Astrocyte of the cerebellum (primary cell): ENCODE data around the gene NTNG2.

Source experiments
- DNase-seq: peaks from one replicate; pipeline ENCODE4 v3.0.0-alpha.2; 2011; ENCODE audit warnings: low read depth
- H3K4me3 ChIP-seq: 2 replicates; pipeline ENCODE4 v1.5.1; 2011; ENCODE audit warnings: mild to moderate bottlenecking, low read depth, low read length, moderate library complexity
- in situ Hi-C: cut with HindIII; loops from 2 replicates; pipeline ENCODE4 v1.10.0; 2017; ENCODE audit warnings: low sequenced_read_pairs
- TF ChIP-seq, protein P1 (sequence below): IDR thresholded peaks from 2 replicates; pipeline ENCODE4 v1.5.1; 2012; ENCODE audit warnings: low read length, low read depth, moderate library complexity, mild to moderate bottlenecking; ENCODE audit errors: missing control alignments

NTNG2 gene

DNA sequence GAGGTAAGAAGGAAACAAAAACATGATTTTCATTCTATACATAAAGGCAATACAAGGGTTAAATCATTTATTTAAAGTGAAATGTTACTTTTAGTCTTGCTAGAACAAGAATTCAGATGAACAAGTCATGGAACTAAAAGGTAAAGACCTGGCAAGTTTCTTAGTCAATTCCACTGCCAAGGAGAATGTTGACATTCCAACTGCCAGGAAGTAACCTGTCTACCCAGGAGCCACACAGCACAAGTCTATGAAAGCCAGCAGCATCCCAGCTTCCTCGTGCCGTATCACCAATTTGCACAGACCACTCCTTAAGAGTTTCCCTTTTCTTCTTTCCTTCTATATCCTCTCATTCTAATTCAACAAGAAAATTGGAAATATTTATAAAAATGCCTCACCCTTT lies 113.0 kb downstream of the NTNG2 start:
- in situ Hi-C loops, result no loop called here
- TF ChIP-seq, protein P1, sequence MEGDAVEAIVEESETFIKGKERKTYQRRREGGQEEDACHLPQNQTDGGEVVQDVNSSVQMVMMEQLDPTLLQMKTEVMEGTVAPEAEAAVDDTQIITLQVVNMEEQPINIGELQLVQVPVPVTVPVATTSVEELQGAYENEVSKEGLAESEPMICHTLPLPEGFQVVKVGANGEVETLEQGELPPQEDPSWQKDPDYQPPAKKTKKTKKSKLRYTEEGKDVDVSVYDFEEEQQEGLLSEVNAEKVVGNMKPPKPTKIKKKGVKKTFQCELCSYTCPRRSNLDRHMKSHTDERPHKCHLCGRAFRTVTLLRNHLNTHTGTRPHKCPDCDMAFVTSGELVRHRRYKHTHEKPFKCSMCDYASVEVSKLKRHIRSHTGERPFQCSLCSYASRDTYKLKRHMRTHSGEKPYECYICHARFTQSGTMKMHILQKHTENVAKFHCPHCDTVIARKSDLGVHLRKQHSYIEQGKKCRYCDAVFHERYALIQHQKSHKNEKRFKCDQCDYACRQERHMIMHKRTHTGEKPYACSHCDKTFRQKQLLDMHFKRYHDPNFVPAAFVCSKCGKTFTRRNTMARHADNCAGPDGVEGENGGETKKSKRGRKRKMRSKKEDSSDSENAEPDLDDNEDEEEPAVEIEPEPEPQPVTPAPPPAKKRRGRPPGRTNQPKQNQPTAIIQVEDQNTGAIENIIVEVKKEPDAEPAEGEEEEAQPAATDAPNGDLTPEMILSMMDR, result no peak
- no peak overlapping the region for H3K4me3 ChIP-seq
- no peak for DNase-seq

DNA sequence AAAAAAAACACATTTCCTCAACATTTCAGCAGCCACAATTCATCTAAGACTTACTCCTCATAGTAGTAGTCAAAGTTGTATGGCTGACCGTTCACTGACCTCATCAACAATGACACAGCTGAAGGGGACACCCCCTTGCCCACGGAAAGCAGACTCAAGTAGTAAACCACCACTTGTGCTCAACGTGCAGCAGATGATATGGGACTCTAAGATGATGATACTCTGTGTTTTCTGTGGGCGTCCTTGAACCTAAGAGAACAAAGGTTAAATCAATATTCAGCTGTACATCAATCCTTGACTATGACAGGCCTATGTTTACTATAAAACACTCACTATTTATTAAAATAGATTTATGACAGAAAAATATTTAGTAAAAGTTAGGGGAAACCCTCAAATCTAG lies 121.3 kb downstream of the NTNG2 start:
- in situ Hi-C loops, result no loop called here
- no peak for DNase-seq
- TF ChIP-seq, protein P1, result no peak
- H3K4me3 ChIP-seq, result no peak overlapping the region

DNA sequence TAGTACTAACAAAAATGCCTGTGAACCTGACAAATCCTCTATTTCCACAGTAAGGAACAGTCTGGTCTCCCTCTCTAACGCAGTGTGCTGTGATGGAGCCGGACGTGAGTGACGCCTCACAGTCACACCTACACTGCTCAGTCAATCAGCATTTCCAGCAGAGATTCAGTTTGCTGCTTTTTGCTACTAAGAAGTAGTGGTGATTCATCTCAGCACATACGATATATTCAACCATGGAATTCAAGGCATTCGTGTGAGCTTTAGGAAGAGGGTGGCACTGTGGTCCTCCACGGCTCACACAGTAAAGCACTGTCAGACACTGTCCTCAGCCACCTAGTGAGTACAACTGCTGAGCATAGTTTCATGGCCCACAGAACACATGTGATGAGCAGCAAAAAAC lies 122.0 kb downstream of the NTNG2 start:
- H3K4me3 ChIP-seq, result no peak overlapping the region
- in situ Hi-C loops, result no loop called here
- TF ChIP-seq, protein P1, result no peak
- no peak for DNase-seq

DNA sequence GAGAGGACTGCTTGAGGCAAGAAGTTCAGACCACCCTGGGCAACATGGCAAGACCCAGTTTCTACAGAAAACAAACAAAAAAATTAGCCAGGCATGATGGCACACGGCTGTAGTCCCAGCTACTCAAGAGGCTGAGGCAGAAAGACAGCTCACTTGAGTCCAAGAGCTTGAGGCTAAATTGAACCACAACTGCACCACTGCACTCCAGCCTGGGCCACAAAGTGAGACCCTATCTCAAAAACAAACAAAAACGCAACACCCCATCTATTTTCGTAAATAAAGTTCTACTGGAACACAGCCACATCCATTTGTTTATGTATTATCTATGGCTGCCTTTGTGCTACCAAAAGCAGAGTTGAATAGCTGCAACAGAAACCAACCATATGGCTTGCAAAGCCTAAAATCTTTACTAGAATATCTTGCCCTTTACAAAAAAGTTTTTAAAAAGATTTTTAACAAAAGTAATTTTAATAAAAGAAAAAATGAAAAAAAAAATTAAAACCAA lies 125.5 kb downstream of the NTNG2 start:
- in situ Hi-C loops, result no loop called here
- no peak overlapping the region for H3K4me3 ChIP-seq
- no peak for DNase-seq
- TF ChIP-seq, protein P1, result no peak

DNA sequence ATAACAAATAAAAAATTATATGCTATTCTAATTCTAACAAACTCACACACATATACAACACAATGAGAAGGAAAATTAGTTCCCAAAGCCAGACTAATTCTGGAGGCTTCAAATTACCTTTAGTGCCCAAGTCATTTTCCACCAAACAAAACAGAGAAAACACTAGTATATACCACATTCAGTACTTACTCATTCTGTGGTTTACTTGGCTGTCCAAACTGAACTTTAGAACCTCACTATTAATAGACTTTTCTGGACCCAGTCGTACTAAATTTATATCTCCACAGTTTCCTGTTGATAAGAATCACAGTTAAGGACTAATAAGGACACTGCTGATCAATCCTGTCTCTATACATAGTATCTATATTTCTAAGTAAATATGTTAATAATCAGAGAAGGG lies 126.5 kb downstream of the NTNG2 start:
- TF ChIP-seq, protein P1, result no peak
- no peak overlapping the region for H3K4me3 ChIP-seq
- peak; percentile 60 for DNase-seq
- in situ Hi-C loops, result no loop called here

DNA sequence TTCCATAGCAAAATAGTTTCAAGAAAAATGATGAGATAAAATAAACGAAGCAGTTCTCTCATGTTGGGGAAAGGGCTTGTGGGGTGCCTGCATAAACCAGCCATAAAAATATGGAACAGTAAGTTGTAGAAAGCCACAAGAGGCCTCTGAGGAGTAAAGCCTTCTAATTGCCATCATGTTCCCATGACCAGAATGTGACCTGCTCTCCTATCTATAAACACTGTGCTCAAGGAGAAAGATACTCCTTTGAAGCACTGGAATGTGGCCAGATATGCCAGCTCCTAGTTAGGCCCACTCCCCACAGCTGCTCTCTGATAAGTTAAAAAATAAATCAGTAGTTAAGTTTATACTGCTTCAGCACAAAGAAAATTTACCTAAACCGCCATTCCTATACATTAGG lies 127.1 kb downstream of the NTNG2 start:
- no peak overlapping the region for H3K4me3 ChIP-seq
- DNase-seq, result no peak
- in situ Hi-C loops, result no loop called here
- TF ChIP-seq, protein P1, result no peak
